DMS 273 (cell line): ENCODE data around the gene PMF1.
"Not testable (repeated sequence)": the region's sequence is repeated elsewhere in the genome, so short reads cannot be mapped to it uniquely, and the experiment has no call there.

ENCODE experiments used
- DNase-seq: peaks from one replicate; lab custom pipeline; 2025; ENCODE audit not compliant: unreplicated experiment; lab: John Stamatoyannopoulos, UW

PMF1 gene

DNA sequence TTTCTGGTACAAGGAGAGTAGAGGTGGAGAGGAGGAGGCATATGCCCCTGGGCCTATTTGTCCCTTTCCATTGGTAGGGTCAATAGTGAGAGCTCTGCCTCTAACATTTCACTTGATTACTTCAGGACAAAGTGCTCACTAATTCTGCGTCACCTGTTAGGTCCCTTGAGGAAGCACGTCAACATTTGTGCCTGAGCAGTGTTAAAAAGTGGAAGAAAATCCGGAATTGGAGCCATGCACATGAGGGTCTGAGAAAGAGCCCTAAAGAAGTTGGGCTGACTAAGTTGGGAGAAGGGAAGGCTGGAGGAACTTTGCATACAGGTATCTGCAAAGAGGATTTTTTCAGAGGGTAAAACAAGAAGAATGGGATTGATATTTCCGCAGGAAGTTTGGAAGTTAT, 17.0 kb upstream of the PMF1 start:
- no peak for DNase-seq

- no peak for DNase-seq
Observed at GRCh38 chr1:156196445-156196844, 16.4 kb upstream of the PMF1 start.

DNA sequence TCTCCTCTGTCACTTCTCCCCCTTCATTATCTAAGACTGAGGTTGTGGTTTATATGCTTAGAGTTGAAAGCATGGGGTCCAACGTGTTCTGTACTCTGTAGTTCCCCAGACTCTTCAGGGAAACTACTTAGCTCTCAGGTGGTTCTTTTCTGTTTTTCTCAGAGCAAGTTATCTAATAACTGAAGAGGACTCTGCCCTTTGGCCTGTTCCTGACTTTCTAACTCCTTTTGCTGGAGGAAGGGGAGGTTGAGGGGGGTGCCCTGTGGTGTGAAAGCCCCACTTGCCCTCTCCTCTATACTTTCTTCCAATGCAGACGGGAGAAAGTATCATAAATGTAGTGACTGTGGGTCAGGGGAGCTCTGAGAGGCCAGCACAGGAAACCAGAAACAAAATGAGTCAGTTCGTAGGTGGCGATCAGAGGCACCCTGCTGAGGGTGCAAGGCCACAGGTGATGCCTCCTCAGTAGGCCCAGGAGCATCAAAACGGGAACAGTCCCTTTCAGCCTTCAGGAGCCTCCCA, 13.9 kb upstream of the PMF1 start:
- DNase-seq: no peak

DNA sequence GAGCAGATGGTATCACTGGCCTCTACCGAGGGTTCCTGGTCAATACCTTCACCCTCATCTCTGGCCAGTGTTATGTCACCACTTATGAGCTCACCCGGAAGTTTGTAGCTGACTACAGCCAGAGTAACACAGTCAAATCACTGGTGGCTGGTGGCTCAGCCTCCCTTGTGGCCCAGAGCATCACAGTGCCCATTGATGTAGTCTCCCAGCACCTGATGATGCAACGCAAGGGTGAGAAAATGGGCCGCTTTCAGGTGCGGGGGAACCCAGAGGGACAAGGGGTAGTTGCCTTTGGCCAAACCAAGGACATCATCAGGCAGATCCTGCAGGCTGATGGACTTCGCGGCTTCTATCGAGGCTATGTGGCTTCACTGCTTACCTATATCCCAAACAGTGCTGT, 12.8 kb upstream of the PMF1 start:
- no peak for DNase-seq

DNA sequence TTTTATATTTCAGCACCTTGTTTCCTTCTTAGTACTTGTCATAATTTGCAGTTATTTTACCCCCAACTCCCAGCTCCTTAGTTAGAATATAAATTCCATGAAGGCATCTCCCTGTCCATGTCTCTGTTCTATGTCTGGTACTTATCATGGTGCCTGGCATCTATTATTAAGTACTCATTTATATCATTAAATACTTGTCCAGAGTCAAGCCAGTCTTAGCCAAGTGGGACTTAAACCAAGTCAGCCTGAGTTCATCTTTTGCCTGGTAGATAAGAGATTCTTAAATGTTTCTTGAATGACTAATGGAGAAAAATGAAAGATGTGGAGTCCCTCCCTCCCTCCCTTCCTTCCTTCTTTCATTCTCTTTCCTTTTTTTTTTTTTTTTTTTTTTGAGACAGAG, 9.5 kb upstream of the PMF1 start:
- DNase-seq: no peak

DNA sequence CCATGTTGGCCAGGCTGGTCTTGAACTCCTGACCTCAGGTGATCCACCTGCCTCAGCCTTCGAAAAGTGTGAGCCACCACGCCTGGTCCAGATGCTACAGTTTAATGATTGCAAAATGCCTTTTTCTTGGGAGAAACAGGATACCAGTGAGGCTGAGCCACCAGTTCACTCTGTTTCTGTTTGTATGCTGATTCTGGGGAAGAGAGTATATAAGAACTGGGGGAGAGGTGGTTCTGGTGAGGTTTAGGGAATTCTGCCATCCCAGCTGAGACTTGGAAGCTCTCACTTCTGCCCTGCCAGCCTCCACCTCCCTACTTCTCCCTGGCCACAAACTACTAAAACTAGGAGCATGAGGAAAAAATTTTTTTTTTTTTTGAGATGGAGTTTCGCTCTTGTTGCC, 8.1 kb upstream of the PMF1 start:
- DNase-seq: no peak

GRCh38 chr1:156211243-156211642, 1.6 kb upstream of the PMF1 start:
- DNase-seq: no peak

GRCh38 chr1:156212130-156212529, 677 bp upstream of the PMF1 start:
- DNase-seq: no peak

DNA sequence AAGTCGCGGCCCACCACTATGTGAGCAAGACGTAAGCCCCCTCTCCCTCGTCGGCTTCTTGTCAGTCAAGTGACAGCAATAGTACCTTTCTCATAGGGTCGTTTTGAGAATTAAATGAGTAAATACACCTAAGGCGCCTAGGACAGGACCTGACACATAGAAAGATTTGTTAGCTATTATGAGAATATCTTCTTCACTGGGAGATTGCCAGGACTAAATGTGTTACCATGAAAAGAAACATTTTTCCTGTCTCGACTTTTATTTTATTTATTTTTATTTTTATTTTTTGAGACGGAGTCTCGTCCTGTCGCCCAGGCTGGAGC, 798 bp downstream of the PMF1 start:
- no peak for DNase-seq

DNA sequence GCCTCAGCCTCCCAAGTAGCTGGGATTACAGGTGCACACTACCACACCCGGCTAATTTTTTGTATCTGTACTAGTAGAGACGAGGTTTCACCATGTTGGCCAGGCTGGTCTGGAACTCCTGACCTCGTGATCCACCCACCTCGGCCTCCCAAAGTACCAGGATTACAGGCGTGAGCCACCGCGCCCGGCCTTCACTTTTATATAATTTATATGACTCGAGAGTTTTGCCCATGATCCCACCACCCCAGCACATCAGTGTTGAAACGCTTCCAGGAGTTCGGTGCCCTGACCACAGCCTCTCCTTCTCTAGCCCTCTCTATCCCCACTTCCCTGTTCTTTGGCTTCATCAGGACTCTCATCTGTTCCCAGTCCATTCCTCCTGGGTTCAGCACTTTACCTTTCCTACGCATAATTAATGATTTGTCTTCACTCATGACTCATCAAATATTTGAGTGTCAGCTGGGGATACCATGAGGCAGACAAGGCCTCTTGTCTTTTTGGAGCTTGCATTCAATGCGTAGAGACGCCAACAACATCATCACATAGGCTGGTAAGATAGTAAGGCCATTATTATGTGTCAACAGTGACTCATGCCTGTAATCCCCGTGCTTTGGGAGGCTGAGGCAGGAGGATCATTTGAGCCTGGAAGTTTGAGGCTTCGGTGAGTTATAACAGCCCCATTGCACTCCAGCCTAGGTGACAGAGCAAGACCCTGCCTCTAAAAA, 1.4 kb downstream of the PMF1 start:
- DNase-seq: no peak

DNA sequence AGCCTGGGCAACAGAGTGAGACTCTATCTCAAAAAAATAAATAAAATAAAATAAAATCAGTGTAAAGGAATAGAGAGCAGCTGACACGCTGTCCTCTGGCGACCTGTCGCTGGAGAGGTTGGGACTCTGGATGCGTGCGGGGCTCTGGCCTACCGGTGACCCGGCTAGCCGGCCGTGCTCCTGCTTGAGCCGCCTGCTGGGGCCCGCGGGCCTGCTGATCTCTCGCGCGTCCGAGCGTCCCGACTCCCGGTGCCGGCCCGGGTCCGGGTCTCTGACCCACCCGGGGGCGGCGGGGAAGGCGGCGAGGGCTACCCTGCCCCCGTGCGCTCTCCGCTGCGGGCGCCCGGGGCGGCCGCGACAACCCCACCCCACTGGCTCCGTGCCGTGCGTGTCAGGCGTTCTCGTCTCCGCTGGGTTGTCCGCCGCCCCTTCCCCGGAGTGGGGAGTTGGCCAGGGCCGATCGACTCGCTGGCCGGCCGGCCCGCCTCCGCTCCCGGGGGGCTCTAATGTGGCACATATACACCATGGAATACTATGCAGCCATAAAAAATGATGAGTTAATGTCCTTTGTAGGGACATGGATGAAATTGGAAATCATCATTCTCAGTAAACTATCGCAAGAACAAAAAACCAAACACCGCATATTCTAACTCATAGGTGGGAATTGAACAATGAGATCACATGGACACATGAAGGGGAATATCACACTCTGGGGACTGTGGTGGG, 3.7 kb downstream of the PMF1 start:
- DNase-seq: not testable (repeated sequence)

GRCh38 chr1:156217871-156218270, 5.1 kb downstream of the PMF1 start:
- no peak for DNase-seq

- no peak for DNase-seq
Observed at GRCh38 chr1:156220226-156220625, 7.4 kb downstream of the PMF1 start.

- no peak for DNase-seq
Observed at GRCh38 chr1:156221986-156222692, 9.3 kb downstream of the PMF1 start.

- DNase-seq: no peak
Observed at GRCh38 chr1:156225677-156226014, 12.8 kb downstream of the PMF1 start.

DNA sequence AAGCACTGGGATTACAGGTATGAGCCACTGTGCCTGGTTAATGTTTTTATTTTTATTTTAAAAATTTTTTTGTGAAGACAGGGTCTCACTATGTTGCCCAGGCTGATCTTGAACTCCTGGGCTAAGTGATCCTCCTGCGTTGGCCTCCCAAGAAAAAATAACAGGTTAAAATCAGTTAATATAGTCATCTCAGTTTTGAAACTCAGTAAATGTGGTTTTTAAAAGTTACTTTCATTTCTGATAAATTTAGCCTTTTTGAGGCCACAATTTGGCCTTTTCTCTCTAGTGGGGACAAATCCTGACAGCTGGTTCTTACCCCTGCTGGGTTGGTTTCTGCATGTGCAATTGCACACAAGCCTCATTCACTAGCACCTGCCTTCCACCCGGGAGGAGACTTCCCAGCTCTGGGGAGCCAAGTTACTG, 13.3 kb downstream of the PMF1 start:
- no peak for DNase-seq

GRCh38 chr1:156226782-156227181, 14.0 kb downstream of the PMF1 start:
- no peak for DNase-seq

- no peak for DNase-seq
Observed at GRCh38 chr1:156228501-156228900, 15.7 kb downstream of the PMF1 start.

- DNase-seq: no peak
Observed at GRCh38 chr1:156229809-156230472, 17.1 kb downstream of the PMF1 start.

GRCh38 chr1:156230473-156230837, 17.6 kb downstream of the PMF1 start:
- no peak for DNase-seq

GRCh38 chr1:156232201-156232894, 19.5 kb downstream of the PMF1 start:
- no peak for DNase-seq
